Peyer's patch (tissue), 4 donors: Measurements from ENCODE around the gene KRTAP10-5. TPM values are rescaled to one million over a fixed set of nuclear protein-coding genes. Genes with fewer than 3 reads are reported as not detected.
A peak's percentile ranks its signal among the peaks of the same experiment; 100 is the strongest.

ENCODE experiments used
- DNase-seq, 3 donors: peaks; one replicate each; pipeline ENCODE4 v3.0.0-alpha.2; 2017 to 2019
- H3K27ac ChIP-seq, 4 donors: fragments of 200-600 bp; sonication (generic); one replicate each; pipeline ENCODE4 v1.5.1; 2016 to 2019
- H3K27me3 ChIP-seq, 2 donors: fragments of 200-600 bp; sonication (generic); one replicate each; pipeline ENCODE4 v1.5.1; 2019
- H3K36me3 ChIP-seq, 3 donors: fragments of 200-600 bp; sonication (generic); one replicate each; pipeline ENCODE4 v1.5.1; 2016 to 2019
- H3K4me1 ChIP-seq, 4 donors: fragments of 200-600 bp; sonication (generic); one replicate each; pipeline ENCODE4 v1.5.1; 2016 to 2019
- H3K4me3 ChIP-seq, 4 donors: fragments of 200-600 bp; sonication (generic); 1 replicate in 3 of 4; 2 replicates in 1 of 4; pipeline ENCODE4 v1.5.1; 2016 to 2019; ENCODE audit warnings: mild to moderate bottlenecking in 1 of 4
- H3K9me3 ChIP-seq, 4 donors: fragments of 200-600 bp; sonication (generic); one replicate each; pipeline ENCODE4 v1.5.1; 2016 to 2019; ENCODE audit warnings: mild to moderate bottlenecking in 1 of 4
- POLR2A ChIP-seq, 2 donors: fragments of 450-650 bp; IDR thresholded peaks; one replicate each; pipeline ENCODE4 v1.5.1; 2017; ENCODE audit warnings: antibody characterized with exemption in 2 of 2, mild to moderate bottlenecking in 2 of 2, moderate library complexity in 2 of 2
- total RNA-seq, 4 donors: library from RNA; depleted of rRNA; stranded (reverse); fragments of >200 nt; gene quantifications; one replicate each; pipeline ENCODE4 v1.1.0, GENCODE V29; 2016
- TF ChIP-seq, protein P1 (sequence below), 6 experiments: fragments of 450-650 bp in 4 of 6; fragments of 200-600 bp in 2 of 6; sonication (generic) in 1 of 6; IDR thresholded peaks; one replicate each; pipeline ENCODE4 v1.5.1; 2017 to 2019; ENCODE audit warnings: antibody characterized with exemption in 6 of 6, mild to moderate bottlenecking in 3 of 6, moderate library complexity in 1 of 6

The KRTAP10-5 gene
- total RNA-seq, 4 donors from 2014 or later: not detected

DNA sequence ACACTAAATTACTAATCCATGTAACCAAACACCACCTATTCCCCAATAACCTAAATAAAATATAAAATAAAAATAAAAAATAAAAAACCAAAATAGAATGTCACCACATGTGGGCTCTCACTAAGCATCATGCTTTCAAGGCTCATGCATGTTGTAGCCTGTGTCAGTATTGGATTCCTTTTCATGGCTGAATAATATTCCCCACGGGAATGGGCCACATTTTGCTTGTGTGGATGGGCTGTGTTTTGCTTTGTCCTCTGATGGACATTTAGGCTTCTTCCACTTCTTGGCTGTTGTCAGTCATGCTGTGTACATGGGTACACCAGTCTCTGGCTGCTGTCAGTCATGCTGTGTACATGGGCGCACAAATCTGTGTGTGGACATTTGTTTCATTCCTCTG, 8.7 kb upstream of the KRTAP10-5 start:
- H3K4me3 ChIP-seq: no peak overlapping the region
- H3K9me3 ChIP-seq: no peaks in the 10 kb centered on the region
- no peaks in the 10 kb centered on the region for H3K4me1 ChIP-seq
- TF ChIP-seq, protein P1, sequence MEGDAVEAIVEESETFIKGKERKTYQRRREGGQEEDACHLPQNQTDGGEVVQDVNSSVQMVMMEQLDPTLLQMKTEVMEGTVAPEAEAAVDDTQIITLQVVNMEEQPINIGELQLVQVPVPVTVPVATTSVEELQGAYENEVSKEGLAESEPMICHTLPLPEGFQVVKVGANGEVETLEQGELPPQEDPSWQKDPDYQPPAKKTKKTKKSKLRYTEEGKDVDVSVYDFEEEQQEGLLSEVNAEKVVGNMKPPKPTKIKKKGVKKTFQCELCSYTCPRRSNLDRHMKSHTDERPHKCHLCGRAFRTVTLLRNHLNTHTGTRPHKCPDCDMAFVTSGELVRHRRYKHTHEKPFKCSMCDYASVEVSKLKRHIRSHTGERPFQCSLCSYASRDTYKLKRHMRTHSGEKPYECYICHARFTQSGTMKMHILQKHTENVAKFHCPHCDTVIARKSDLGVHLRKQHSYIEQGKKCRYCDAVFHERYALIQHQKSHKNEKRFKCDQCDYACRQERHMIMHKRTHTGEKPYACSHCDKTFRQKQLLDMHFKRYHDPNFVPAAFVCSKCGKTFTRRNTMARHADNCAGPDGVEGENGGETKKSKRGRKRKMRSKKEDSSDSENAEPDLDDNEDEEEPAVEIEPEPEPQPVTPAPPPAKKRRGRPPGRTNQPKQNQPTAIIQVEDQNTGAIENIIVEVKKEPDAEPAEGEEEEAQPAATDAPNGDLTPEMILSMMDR (IDR thresholded peaks at IDR 0.05): no peak
- TF ChIP-seq POLR2A (IDR thresholded peaks at IDR 0.05): no peak
- H3K27ac ChIP-seq: no peak overlapping the region
- no peaks in the 10 kb centered on the region for H3K36me3 ChIP-seq
- no peaks in the 10 kb centered on the region for H3K27me3 ChIP-seq
- DNase-seq: no peak

DNA sequence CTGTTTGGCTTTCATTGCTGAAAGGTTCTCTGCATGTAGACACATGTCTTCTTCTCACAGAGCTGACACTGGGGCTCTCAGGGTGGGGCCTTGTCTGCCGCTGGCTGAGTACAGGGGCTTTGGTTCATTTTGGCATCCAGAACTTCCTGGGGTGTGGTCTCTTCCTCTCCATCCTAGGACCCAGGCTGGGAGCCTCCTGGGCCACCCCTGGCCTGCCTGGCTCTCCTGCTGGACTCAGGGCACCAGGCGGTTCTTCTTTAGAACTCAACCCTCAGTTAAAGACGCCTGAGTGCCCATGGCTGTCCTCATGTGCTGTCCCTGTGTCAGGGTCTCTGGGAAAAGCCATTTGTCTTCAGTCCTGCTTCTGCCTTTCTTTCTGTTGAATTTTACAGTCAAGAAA, 5.5 kb upstream of the KRTAP10-5 start:
- H3K36me3 ChIP-seq: no peaks in the 10 kb centered on the region
- TF ChIP-seq POLR2A (IDR thresholded peaks at IDR 0.05): no peak
- TF ChIP-seq, protein P1 (IDR thresholded peaks at IDR 0.05): no peak
- DNase-seq: peak in 1 of 3 donors; percentile 11
- no peaks in the 10 kb centered on the region for H3K9me3 ChIP-seq
- H3K27ac ChIP-seq: no peak overlapping the region
- H3K4me3 ChIP-seq: no peak overlapping the region
- H3K27me3 ChIP-seq: no peaks in the 10 kb centered on the region
- no peaks in the 10 kb centered on the region for H3K4me1 ChIP-seq

DNA sequence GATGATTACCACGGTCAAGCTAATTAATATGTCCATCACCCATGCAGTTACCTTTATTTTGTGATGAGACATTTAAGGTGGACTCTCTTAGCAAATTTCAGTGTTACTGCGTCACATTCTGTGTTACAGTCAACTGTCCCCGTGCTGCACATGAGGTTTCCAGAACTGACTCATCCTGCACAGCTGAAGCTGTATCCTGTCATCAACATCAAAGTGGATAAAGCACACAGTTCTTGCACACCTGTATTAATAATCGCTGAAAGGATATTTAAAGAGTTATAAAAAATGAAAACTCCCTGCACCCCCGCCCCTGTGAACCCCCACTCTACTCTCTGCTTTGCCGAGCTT, 3.4 kb upstream of the KRTAP10-5 start:
- Histone ChIP-seq H3K36me3 (no peaks in the 10 kb centered on the region), H3K9me3 (no peaks in the 10 kb centered on the region), H3K4me3 (no peak overlapping the region), H3K27ac (no peak overlapping the region), H3K27me3 (no peaks in the 10 kb centered on the region), H3K4me1 (no peaks in the 10 kb centered on the region)
- peak in 1 of 3 donors; percentile 15 for DNase-seq
- TF ChIP-seq, protein P1 (IDR thresholded peaks at IDR 0.05): no peak
- TF ChIP-seq POLR2A (IDR thresholded peaks at IDR 0.05): no peak

DNA sequence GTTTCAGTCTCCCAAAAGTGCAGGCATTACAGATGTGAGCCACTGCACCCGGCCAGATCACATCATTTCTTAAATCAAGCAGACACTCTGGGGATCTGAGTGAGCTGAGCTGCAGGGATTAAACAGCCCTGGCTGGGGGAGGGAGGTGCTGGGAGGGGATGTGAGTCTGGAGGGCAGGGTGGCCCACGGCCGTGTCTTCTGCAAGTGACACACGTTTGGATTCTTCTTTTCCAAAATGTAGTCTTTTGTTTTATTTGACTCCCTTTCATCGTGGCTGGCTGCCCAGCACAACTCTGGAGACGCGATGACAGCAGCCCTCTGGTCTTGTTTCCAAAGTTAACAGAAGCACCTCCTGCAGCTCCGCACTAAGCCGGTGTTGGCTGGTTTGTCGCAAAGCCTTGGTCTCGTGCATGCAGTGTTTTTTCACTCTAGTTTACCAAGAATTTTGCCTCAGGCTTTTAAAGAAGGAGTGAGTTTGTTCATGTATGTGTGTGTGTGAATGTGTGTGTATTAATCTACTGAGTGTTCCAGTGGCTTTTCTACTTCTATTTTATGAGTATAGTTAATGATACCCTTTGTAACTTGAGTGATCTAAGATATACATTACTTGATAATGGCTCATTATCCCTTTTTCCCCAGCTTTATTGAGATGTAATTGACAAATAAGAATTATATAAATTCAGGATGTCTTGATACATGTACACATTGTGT, 2.8 kb upstream of the KRTAP10-5 start:
- peak in 1 of 3 donors; percentile 11 for DNase-seq
- H3K36me3 ChIP-seq: no peaks in the 10 kb centered on the region
- TF ChIP-seq, protein P1 (IDR thresholded peaks at IDR 0.05): no peak
- no peak for TF ChIP-seq POLR2A (IDR thresholded peaks at IDR 0.05)
- no peaks in the 10 kb centered on the region for H3K9me3 ChIP-seq
- H3K27ac ChIP-seq: no peak overlapping the region
- no peaks in the 10 kb centered on the region for H3K4me1 ChIP-seq
- H3K27me3 ChIP-seq: no peaks in the 10 kb centered on the region
- no peak overlapping the region for H3K4me3 ChIP-seq

DNA sequence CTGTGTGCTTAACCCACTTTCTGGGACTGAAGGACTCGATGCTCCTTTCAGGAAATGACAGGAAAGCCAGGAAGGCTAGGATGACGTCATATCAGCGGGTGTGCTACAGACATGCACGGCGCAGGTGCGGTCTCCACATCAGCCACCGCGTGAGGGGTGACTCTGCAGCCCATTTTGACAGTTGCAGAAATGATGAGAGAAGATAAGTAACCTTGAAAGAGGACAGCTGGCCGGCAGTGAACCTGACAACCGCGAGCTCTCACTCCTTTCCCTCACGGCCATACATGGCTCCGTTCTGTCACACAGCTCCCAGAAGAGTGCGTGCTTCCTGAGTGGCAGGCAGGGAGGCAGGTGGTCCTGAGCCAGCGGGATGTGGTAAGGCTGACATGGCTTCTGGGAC, 1.7 kb upstream of the KRTAP10-5 start:
- no peaks in the 10 kb centered on the region for H3K4me1 ChIP-seq
- H3K9me3 ChIP-seq: no peaks in the 10 kb centered on the region
- H3K36me3 ChIP-seq: no peaks in the 10 kb centered on the region
- DNase-seq: peak in 1 of 3 donors; percentile 15
- TF ChIP-seq POLR2A (IDR thresholded peaks at IDR 0.05): no peak
- TF ChIP-seq, protein P1 (IDR thresholded peaks at IDR 0.05): no peak
- H3K4me3 ChIP-seq: no peak overlapping the region
- no peak overlapping the region for H3K27ac ChIP-seq
- no peaks in the 10 kb centered on the region for H3K27me3 ChIP-seq
